Astrocyte of the hippocampus (primary cell): ENCODE results near the gene RHOV.

ENCODE experiments used
- DNase-seq: peaks from one replicate; pipeline ENCODE4 v3.0.0; 2011; ENCODE audit warnings: low read depth, low spot score

RHOV gene

DNA sequence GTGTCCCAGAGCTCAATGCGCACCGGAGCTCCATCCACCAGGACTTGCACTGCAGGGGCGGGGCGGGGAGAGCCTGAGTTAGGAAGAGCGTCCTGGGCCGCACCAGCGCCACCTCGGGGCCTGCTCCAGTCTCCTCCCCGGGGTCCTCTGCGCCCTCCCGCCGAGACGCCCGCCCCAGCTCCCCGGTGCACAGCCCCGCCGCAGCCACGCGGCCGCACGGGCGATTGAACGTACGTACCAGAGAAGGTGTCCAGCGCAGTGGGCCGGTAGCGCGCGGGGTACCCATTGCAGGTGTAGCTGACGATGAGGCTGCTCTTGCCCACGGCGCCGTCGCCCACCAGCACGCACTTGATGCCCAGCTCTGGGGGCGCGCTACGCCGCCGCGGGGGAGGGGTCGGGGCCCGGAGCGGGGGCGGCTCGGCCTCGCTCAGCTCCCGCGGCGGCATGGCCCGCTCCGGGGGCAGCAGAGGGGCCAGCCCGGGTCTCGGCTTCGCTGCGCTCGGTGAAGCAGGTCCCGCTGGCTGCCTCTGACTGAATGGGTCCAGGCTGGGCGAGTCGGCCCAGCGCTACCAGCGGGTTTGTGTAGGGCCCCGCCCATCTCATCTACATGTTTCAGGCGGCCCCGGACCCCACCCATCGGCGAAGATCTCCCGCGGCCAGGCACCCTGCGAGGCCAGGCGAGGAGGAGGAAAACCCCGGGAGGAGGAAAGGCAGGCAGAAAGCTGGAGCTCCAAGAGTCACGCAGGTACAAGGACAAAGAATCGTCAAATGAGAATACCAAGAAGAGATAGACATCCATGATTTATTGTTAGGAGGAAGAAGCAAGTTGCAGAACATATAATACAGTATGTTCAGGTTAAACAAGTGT lies at the start of gene RHOV:
TSS of gene RHOV (minus strand) at position 541 of the 868 bp plus-strand sequence. CDS start at position 446, 95 bp downstream.
- DNase-seq: peak; percentile 80

DNA sequence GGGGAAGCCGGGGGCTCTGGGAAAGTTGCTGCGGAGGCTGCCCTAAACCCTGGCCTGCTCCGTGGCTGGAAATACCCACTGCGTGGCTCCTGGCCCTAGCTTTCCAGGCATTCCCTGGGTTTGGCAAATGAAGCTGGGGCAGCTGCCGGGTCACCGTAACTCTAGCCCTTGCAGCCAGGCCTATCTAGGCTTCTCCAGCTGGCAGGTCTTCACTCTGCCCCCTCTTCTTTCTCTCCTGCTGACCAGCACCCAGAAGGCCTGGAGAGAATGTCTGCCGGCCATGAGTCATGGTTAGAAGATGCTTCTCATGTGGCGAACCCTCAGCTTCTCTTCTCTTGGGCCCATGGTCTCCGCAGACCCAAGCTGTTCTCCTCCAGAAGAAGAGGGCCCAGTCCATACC lies 49.5 kb upstream of the RHOV start:
- DNase-seq: no peak

DNA sequence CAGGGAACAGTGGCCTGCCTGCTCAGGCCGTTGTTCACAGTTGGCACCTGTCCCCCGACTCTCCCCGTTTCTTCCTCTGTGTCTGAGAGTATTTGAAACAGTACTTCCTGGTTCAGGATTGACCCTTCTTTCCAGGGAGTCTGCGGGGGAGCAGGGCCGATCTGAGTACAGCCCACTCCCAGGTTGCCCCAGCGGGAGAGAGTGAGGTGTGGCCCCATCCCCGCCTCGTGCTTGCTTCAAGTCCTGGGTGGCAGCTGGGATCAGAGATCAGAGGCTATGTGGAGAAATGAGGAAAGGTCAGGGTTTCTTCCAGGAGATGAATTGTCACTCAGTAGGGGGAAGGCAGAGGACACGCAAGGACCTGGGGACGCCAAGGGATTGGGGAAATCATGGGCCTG lies 48.6 kb upstream of the RHOV start:
- no peak for DNase-seq

DNA sequence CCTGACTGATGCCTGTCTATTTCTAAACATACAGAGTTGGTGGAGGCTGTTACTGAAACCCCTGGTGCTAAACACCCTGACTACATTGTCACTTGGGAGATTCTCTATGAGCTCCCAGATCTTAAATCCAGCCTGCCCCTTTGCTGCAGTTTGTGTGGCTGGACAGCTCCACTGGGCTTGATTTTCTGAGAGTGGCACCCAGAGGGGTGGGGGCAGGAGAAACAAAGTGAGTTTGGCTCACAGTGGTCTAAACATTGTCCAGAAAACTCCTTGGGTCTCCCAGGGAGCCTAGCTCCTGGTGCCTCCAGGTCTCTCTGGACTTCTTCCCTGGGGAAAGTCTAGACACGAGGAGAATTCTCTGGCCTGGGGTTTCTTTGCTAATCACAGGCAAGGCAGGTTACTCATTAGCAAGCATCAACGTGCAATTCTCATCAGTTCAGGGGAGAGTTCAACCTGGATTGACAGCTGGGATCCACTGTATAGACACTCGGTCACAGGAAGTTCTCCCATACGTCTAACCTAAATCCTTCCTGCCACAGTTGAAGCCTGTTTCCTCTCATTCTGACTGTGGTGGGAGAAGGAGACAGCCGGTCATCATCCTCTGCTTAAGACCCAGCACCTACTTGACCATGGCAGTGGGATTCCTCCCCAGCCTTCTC lies 48.0 kb upstream of the RHOV start:
- no peak for DNase-seq

- DNase-seq: peak; percentile 52
These were observed 44.9 kb upstream of the RHOV start for GRCh38 chr15:40918799-40919392.

- no peak for DNase-seq
These were observed 44.2 kb upstream of the RHOV start for GRCh38 chr15:40918146-40918798.

GRCh38 chr15:40917585-40917984 lies 43.6 kb upstream of the RHOV start:
- DNase-seq: no peak

GRCh38 chr15:40915679-40916078 lies 41.6 kb upstream of the RHOV start:
- DNase-seq: no peak

GRCh38 chr15:40915116-40915661 lies 41.2 kb upstream of the RHOV start:
- DNase-seq: no peak

DNA sequence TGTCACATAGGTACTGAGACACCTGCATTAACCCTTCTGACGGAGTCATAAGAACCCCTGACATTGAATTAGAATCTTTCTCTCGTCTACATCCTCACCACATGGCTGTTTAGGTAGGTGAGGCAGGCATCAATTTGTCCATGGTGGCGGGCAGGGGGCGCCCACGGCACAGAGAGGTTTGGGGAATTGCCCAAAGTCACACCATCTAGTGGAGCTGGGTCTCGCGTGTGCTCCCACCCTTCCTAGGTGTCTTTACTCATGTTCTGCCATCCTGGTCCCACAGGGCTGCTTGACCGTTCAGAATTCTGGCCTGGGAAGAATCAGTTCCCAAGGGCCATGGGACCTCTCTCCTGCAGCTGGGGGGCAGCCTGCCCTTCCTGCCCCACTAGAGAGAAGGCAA lies 40.5 kb upstream of the RHOV start:
- DNase-seq: no peak

GRCh38 chr15:40914013-40914412 lies 40.0 kb upstream of the RHOV start:
- no peak for DNase-seq

GRCh38 chr15:40912478-40912877 lies 38.4 kb upstream of the RHOV start:
- no peak for DNase-seq

- DNase-seq: no peak
These were observed 37.7 kb upstream of the RHOV start for GRCh38 chr15:40911693-40912092.

GRCh38 chr15:40911141-40911540 lies 37.1 kb upstream of the RHOV start:
- no peak for DNase-seq

DNA sequence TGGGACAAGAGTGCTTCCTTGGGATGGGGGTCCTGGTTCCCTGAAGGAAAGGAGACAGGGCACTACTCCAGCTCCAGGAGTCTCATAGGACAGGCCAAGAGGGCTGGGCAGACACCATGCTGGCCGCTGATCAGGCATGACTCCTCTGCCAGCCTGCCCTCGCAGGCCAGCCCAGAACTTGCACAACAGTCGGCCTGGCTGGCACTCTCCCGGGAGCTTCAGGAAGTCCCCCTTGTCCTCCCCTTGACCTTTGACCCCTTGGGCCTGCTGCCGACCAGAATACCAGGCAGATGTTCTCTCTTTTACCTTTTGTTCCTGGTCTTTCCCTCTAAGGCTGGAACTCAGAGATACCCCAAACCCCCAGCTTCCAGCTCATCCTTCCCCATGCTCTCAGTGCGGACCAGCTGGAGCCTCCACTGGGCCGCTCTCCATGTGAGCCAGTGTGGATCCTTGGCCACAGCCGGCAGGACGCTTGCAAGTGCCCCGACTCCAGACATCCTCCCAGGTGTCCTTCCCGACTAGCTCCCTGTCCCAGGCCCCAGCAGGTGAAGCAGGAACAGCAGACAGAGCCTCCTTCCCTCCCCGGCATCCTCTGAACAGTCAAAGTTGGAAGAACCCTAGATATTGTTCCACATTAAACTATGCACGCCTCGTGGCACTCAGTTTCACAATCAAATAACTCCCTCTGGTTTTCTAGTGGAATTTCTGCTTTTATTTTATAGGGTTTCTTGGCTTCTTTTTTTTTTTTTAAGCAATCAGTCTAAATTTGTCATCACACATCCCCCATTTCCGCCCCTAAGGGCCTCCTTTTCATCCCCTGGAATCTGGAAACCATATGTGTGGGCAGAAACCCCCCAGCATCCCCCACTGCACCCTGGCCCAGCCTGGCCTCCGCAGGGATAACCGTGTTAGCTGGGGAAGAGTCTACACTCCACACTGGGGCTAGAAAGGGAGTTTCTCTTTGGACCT lies 35.9 kb upstream of the RHOV start:
- DNase-seq: no peak

DNA sequence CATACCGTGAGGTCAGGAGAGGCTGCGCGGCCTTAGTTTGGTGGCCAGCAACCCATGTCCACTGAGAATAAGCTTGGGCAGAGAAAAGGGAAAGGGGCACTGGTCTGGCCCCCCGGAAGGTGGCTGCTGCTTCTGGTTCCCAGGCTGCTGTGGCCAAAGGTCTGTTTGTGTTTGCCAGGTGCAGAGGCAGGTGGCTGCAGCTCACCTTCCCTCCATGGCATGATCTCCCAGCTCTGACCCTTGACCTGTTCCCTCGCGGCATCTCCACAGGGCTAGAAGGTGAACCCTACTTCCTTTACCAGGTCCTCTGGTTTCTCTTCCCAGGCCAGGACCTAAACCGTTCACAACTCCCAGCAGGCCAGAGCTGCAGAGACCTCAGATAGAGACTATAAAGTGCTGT lies 34.1 kb upstream of the RHOV start:
- DNase-seq: no peak

- peak; percentile 55 for DNase-seq
These were observed 33.2 kb upstream of the RHOV start for GRCh38 chr15:40906991-40907802.

- DNase-seq: peak; percentile 94
These were observed 32.3 kb upstream of the RHOV start for GRCh38 chr15:40906091-40906990.
